Transverse colon (tissue), 4 donors: ENCODE results near the gene FSD1.

Experiments used
- CTCF ChIP-seq, 5 experiments: fragments of 200-600 bp in 3 of 5; fragments of 450-650 bp in 2 of 5; sonication (generic) in 3 of 5; IDR thresholded peaks; 1 replicate in 2 of 5; 2 replicates in 3 of 5; pipeline ENCODE4 v1.5.1; 2016 to 2017; ENCODE audit warnings: antibody characterized with exemption in 5 of 5, inconsistent platforms in 3 of 5, mild to moderate bottlenecking in 2 of 5, moderate library complexity in 1 of 5
- EP300 ChIP-seq: sonication (generic); formaldehyde crosslinking; IDR thresholded peaks from one replicate; pipeline ENCODE4 v1.6.1; 2017; ENCODE audit warnings: antibody characterized with exemption, low read depth
- POLR2A ChIP-seq: fragments of 450-650 bp; IDR thresholded peaks from one replicate; pipeline ENCODE4 v1.6.1; 2016; ENCODE audit warnings: antibody characterized with exemption, mild to moderate bottlenecking, moderate library complexity
- POLR2AphosphoS5 ChIP-seq, 3 donors: sonication (generic); formaldehyde crosslinking; IDR thresholded peaks; one replicate each; pipeline ENCODE4 v1.6.1; 2016; ENCODE audit warnings: antibody characterized with exemption in 3 of 3

- no peak for TF ChIP-seq POLR2A
- TF ChIP-seq POLR2AphosphoS5 (IDR thresholded peaks at IDR 0.05): no peak
- TF ChIP-seq CTCF (IDR thresholded peaks at IDR 0.05): no peak
- no peak for TF ChIP-seq EP300
Observed at GRCh38 chr19:4272894-4273293, 31.5 kb upstream of the FSD1 start.
